Stomach (tissue), 9 donors: ENCODE measurements around the gene NEAT1. TPM values are rescaled to one million over a fixed set of nuclear protein-coding genes. Genes with fewer than 3 reads are reported as not detected.

Experiments used
- DNase-seq, 2 donors: peaks; one replicate each; pipeline versions ENCODE4 v3.0.0 to v3.0.0-alpha.2; 2013 to 2019
- H3K27ac ChIP-seq, 5 donors: fragments of 200-600 bp in 4 of 5; sonication (generic) in 4 of 5; one replicate each; pipeline ENCODE4 v1.5.1; 2013 to 2019; ENCODE audit warnings: mild to moderate bottlenecking in 1 of 5, moderate library complexity in 1 of 5
- H3K27me3 ChIP-seq, 3 donors: fragments of 200-600 bp; sonication (generic); one replicate each; pipeline ENCODE4 v1.5.1; 2017 to 2019; ENCODE audit warnings: mixed run types in 1 of 3
- H3K36me3 ChIP-seq, 4 donors: fragments of 200-600 bp; sonication (generic); 1 replicate in 3 of 4; 2 replicates in 1 of 4; pipeline ENCODE4 v1.5.1; 2016 to 2019
- H3K4me1 ChIP-seq, 4 donors: fragments of 200-600 bp; sonication (generic); one replicate each; pipeline ENCODE4 v1.5.1; 2016 to 2019
- H3K4me3 ChIP-seq, 4 donors: fragments of 200-600 bp; sonication (generic) in 3 of 4; one replicate each; pipeline ENCODE4 v1.5.1; 2016 to 2019; ENCODE audit warnings: mild to moderate bottlenecking in 1 of 4
- H3K9me3 ChIP-seq, 4 donors: fragments of 200-600 bp; sonication (generic); one replicate each; pipeline ENCODE4 v1.5.1; 2016 to 2019
- EP300 ChIP-seq: sonication (generic); formaldehyde crosslinking; IDR thresholded peaks from one replicate; pipeline ENCODE4 v1.6.1; 2017; ENCODE audit warnings: antibody characterized with exemption
- POLR2A ChIP-seq, 4 donors: fragments of 450-650 bp; IDR thresholded peaks; one replicate each; pipeline ENCODE4 v1.6.1; 2016; ENCODE audit warnings: antibody characterized with exemption in 4 of 4, control low read depth in 2 of 4, mild to moderate bottlenecking in 1 of 4, moderate library complexity in 1 of 4
- POLR2AphosphoS5 ChIP-seq, 3 donors: sonication (generic); formaldehyde crosslinking; IDR thresholded peaks; one replicate each; pipeline ENCODE4 v1.6.1; 2016; ENCODE audit warnings: antibody characterized with exemption in 3 of 3
- WGBS, 5 donors: extraction: QIAGEN DNeasy Blood & Tissue Kit in 3 of 5; methylation state at CpG; one replicate each; pipeline versions ENCODE4 v1.1.5 to v1.1.7; 2013 to 2018; 5-methylcytosine and 5-hydroxymethylcytosine counted together
- intact Hi-C: fragments of 100-400 bp; cut with DNase I; formaldehyde crosslinking; loops from one replicate; pipeline ENCODE4 v1.15.1; 2023; ENCODE audit warnings: low total_unique reads
- polyA plus RNA-seq, 3 donors: library from polyadenylated mRNA; stranded (reverse); fragments of 200-250 nt; gene quantifications; one replicate each; pipeline ENCODE4 v1.2.3, GENCODE V29; 2013
- total RNA-seq, 5 donors: library from RNA; depleted of rRNA; stranded (reverse); fragments of >200 nt; gene quantifications; one replicate each; pipeline versions ENCODE4 v1.1.0 to v1.2.3, GENCODE V29; 2014 to 2016
- TF ChIP-seq, protein P1 (sequence below), 7 experiments: fragments of 450-650 bp in 4 of 7; fragments of 200-600 bp in 3 of 7; sonication (generic) in 3 of 7; IDR thresholded peaks; one replicate each; pipeline ENCODE4 v1.5.1; 2016 to 2019; ENCODE audit warnings: antibody characterized with exemption in 7 of 7, control low read depth in 2 of 7, mild to moderate bottlenecking in 1 of 7
- donor health status: healthy with polysubstance abuse.
- donor health status: Bipolar disorder and iron deficiency.
- donor health status: healthy.

The NEAT1 gene
- total and polyA plus RNA-seq, 8 donors = 131 to 2,124 (median 707) TPM

DNA sequence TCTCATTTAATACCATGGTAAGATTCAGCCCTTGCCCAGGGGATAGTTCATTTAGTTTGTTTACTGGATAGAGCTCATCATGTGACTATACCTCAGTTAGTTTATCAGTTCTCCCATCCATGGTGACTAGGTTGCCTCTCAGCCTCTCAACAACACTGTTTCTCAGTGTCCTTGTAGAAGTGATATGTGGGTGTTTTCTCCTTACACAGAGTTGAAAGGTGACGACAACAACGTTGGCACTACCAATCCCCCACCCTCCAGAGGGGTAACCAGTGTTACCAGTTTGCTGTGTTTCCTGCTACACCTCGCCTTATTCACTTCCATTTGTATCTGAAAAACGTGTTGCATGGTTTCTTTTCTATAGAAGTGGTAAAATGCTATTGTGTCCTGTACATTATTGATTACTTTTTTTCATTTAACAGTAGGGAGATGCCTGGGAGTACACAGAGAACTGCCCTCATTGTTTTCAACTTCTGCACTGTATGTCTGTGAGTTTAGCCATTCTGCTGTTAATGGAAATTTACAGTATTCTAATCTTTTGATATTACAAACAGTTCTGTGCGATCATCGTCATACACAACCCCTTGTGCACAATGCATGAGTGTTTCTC, 11.6 kb downstream of the NEAT1 start:
- DNase-seq = peak in 1 of 2 donors; percentile 32
- Histone ChIP-seq H3K27me3 (no peaks in the 10 kb centered on the region), H3K9me3 (no peaks in the 10 kb centered on the region), H3K4me3 (peak overlapping the region in 2 of 4 donors; percentile 7 to 17), H3K4me1 (peaks cover 49 to 96% (median 68%) of the 10 kb centered on the region in 4 donors), H3K27ac (peak overlapping the region in 4 of 5 donors; percentile 16 to 63 (median 55)), H3K36me3 (peaks cover 49 to 71% (median 59%) of the 10 kb centered on the region in 4 donors)
- TF ChIP-seq POLR2AphosphoS5 (IDR thresholded peaks at IDR 0.05) (peak; percentile 44 to 81 (median 69)), POLR2A (IDR thresholded peaks at IDR 0.05) (peak in 1 of 4 donors; percentile 7)
- TF ChIP-seq, protein P1, sequence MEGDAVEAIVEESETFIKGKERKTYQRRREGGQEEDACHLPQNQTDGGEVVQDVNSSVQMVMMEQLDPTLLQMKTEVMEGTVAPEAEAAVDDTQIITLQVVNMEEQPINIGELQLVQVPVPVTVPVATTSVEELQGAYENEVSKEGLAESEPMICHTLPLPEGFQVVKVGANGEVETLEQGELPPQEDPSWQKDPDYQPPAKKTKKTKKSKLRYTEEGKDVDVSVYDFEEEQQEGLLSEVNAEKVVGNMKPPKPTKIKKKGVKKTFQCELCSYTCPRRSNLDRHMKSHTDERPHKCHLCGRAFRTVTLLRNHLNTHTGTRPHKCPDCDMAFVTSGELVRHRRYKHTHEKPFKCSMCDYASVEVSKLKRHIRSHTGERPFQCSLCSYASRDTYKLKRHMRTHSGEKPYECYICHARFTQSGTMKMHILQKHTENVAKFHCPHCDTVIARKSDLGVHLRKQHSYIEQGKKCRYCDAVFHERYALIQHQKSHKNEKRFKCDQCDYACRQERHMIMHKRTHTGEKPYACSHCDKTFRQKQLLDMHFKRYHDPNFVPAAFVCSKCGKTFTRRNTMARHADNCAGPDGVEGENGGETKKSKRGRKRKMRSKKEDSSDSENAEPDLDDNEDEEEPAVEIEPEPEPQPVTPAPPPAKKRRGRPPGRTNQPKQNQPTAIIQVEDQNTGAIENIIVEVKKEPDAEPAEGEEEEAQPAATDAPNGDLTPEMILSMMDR (IDR thresholded peaks at IDR 0.05) = no peak
- intact Hi-C loops = no loop called here
- WGBS, 5 donors = 49 to 53% (median 52%) methylated on average over 6 of the region's 6 CpGs

DNA sequence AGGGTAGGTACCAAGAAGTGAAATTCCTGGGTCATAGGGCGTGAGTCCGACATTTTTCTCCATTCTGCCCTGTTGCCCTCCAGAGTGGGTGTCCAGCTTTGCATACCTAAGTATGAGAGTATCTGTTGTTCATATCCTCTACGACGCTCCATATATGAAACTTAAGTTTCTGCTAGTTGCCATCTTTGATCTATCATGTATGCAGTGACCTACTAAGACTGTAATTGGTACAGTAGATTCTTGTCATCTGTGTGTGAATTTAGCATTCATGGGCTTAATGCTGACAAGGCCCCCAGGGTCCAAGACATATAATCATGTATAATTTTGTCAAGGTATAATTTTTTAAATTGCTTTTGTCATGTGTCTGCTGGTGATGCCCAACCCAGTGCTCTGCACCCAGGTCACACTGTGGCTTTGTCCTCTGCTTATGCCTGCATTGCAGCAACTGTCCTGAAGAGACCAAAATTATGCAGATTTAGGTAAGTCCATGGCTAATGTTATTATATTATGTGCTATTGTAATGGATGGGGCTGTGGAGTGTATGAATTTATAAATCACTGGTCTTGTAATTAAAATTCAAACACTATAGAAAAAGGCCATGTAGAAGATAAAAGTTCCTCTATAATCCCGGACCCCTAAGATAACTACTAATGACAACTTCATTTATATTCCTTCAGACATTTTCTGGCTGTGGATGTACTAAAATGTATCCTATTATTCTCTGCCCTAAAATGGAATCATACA, 12.2 kb downstream of the NEAT1 start:
- Histone ChIP-seq H3K27me3 (no peaks in the 10 kb centered on the region), H3K36me3 (peaks cover 49 to 72% (median 63%) of the 10 kb centered on the region in 4 donors), H3K9me3 (no peaks in the 10 kb centered on the region), H3K27ac (peak overlapping the region in 3 of 5 donors; percentile 48 to 63 (median 62)), H3K4me3 (peak overlapping the region in 2 of 4 donors; percentile 7 to 17), H3K4me1 (peaks cover 48 to 97% (median 68%) of the 10 kb centered on the region in 4 donors)
- intact Hi-C loops = no loop called here
- TF ChIP-seq POLR2AphosphoS5 (IDR thresholded peaks at IDR 0.05) = peak in 2 of 3 donors; percentile 48 to 51
- TF ChIP-seq POLR2A (IDR thresholded peaks at IDR 0.05) = peak in 1 of 4 donors; percentile 44
- TF ChIP-seq EP300 = no peak
- no peak for DNase-seq
- WGBS, 5 donors = 80 to 93% (median 84%) methylated on average over 5 of the region's 5 CpGs

DNA sequence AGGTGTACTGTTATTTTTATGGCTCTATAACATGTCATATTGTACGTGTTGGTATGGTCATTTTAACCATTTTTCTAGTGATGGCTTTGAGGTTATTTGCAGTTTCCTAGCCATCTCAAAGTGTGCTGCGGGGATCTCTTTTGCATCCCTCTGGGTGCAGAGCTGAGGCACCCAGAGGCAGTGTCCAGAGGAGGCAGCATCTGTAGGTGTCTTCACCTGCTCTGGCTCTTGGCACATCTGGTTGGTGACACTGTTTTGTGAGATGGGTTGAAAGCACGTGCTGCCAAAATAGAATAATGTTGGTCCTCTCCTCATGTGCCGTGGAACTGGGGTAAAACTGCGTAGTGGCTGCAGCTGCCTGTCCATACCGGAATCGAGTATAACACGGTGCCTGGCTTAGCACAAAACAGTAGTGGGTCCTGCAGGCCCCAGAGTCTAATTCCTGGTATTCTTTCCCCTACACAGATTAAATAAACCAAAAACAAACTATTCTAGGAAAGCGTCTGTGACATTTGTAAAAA, 12.9 kb downstream of the NEAT1 start:
- Histone ChIP-seq H3K9me3 (no peaks in the 10 kb centered on the region), H3K4me1 (peaks cover 48 to 97% (median 68%) of the 10 kb centered on the region in 4 donors), H3K36me3 (peaks cover 49 to 76% (median 66%) of the 10 kb centered on the region in 4 donors), H3K4me3 (peak overlapping the region in 2 of 4 donors; percentile 17 to 23), H3K27ac (peak overlapping the region in 4 of 5 donors; percentile 31 to 63 (median 55)), H3K27me3 (no peaks in the 10 kb centered on the region)
- DNase-seq = peak in 1 of 2 donors; percentile 7
- TF ChIP-seq, protein P1 (IDR thresholded peaks at IDR 0.05) = no peak
- no peak for TF ChIP-seq POLR2A (IDR thresholded peaks at IDR 0.05)
- TF ChIP-seq POLR2AphosphoS5 (IDR thresholded peaks at IDR 0.05) = peak in 1 of 3 donors; percentile 48
- no peak for TF ChIP-seq EP300
- intact Hi-C loops = no loop called here
- WGBS, 5 donors = 75 to 85% (median 80%) methylated on average over 9 of the region's 9 CpGs

DNA sequence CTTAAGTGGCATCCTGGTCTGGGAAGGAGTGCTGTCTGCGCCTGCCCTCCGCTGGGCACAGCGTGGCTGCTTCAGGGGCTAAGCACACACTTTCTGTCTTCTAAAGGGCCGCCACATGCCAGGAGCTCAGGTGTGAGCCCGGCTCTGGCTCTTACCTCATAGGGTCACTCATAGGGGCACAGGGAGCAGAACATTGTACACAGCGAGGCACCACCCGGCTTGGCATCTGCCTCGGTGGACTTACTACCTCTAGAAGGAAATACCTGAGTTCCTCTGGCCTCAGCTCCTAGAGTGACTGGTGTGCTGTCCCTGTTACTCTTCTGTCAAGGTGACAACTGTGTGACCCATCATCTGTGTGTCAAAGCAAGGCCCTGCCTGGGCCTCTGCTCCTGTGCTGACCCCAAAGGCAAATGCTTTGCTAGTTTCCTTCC, 13.4 kb downstream of the NEAT1 start:
- Histone ChIP-seq H3K4me3 (peak overlapping the region in 2 of 4 donors; percentile 15 to 23), H3K27me3 (no peaks in the 10 kb centered on the region), H3K36me3 (peaks cover 49 to 81% (median 69%) of the 10 kb centered on the region in 4 donors), H3K9me3 (no peaks in the 10 kb centered on the region), H3K4me1 (peaks cover 44 to 97% (median 69%) of the 10 kb centered on the region in 4 donors), H3K27ac (peak overlapping the region; percentile 15 to 63 (median 48))
- TF ChIP-seq, protein P1 (IDR thresholded peaks at IDR 0.05) = no peak
- no peak for TF ChIP-seq EP300
- TF ChIP-seq POLR2A (IDR thresholded peaks at IDR 0.05) = peak in 1 of 4 donors; percentile 5
- TF ChIP-seq POLR2AphosphoS5 (IDR thresholded peaks at IDR 0.05) = peak in 1 of 3 donors; percentile 7
- intact Hi-C loops = no loop called here
- DNase-seq = peak; percentile 17 to 49
- WGBS, 5 donors = 68 to 82% (median 73%) methylated on average over 8 of the region's 8 CpGs
